CD14-positive monocyte (primary cell): ENCODE data around the gene SLC22A6. TPM values are rescaled to one million over a fixed set of nuclear protein-coding genes. Genes with fewer than 3 reads are reported as not detected.

ENCODE experiments used
- DNase-seq, 3 donors: peaks; one replicate each; pipeline ENCODE4 v3.0.0-alpha.2; 2011 to 2022
- H2AFZ ChIP-seq: 2 replicates; pipeline ENCODE4 v1.6.0; 2012; ENCODE audit warnings: mild to moderate bottlenecking, low read depth, low read length, inconsistent platforms; ENCODE audit not compliant: insufficient read depth, poor library complexity, severe bottlenecking
- H3K27ac ChIP-seq, 2 donors: 1 replicate in 1 of 2; 2 replicates in 1 of 2; pipeline ENCODE4 v1.5.1; 2012 to 2013; ENCODE audit warnings: low read length in 2 of 2, control low read depth in 1 of 2, inconsistent platforms in 1 of 2, low read depth in 1 of 2, mild to moderate bottlenecking in 1 of 2
- H3K27me3 ChIP-seq, 2 donors: one replicate each; pipeline versions ENCODE4 v1.6.0 to v1.6.1; 2011 to 2013; ENCODE audit warnings: low read length in 2 of 2; ENCODE audit not compliant: control insufficient read depth in 2 of 2, insufficient read depth in 2 of 2
- H3K36me3 ChIP-seq, 2 donors: replicated peaks in 1 of 2; 1 replicate in 1 of 2; 2 replicates in 1 of 2; pipeline versions ENCODE4 v1.5.1 to v1.6.1; 2012 to 2013; ENCODE audit warnings: low read length in 2 of 2, control low read depth in 1 of 2, inconsistent platforms in 1 of 2, mild to moderate bottlenecking in 1 of 2; ENCODE audit not compliant: insufficient read depth in 2 of 2, control insufficient read depth in 1 of 2
- H3K4me1 ChIP-seq, 2 donors: 1 replicate in 1 of 2; 2 replicates in 1 of 2; pipeline versions ENCODE4 v1.5.1 to v1.6.1; 2012 to 2013; ENCODE audit warnings: low read length in 2 of 2, control low read depth in 1 of 2, inconsistent platforms in 1 of 2, mild to moderate bottlenecking in 1 of 2, moderate library complexity in 1 of 2; ENCODE audit not compliant: insufficient read depth in 2 of 2, control insufficient read depth in 1 of 2
- H3K4me2 ChIP-seq: replicated peaks from 2 replicates; pipeline ENCODE3; 2012; ENCODE audit warnings: low read length, moderate library complexity, mild to moderate bottlenecking; ENCODE audit not compliant: poor library complexity, severe bottlenecking; ENCODE audit errors: extremely low read depth
- H3K4me3 ChIP-seq, 3 experiments: fragments of 200-600 bp in 1 of 3; sonication (generic) in 1 of 3; replicated peaks in 1 of 3; 1 replicate in 2 of 3; 2 replicates in 1 of 3; pipeline ENCODE4 v1.5.1; 2011 to 2013; ENCODE audit warnings: low read length in 3 of 3, mild to moderate bottlenecking in 3 of 3, control low read depth in 2 of 3, low read depth in 2 of 3, inconsistent platforms in 1 of 3, moderate library complexity in 1 of 3
- H3K79me2 ChIP-seq: 2 replicates; pipeline ENCODE4 v1.6.0; 2012; ENCODE audit warnings: mild to moderate bottlenecking, control low read depth, inconsistent platforms, low read length, moderate library complexity; ENCODE audit not compliant: insufficient read depth
- H3K9ac ChIP-seq: 2 replicates; pipeline ENCODE4 v1.6.0; 2017; ENCODE audit warnings: low read length, mild to moderate bottlenecking; ENCODE audit not compliant: insufficient read depth, poor library complexity, severe bottlenecking
- H3K9me3 ChIP-seq, 2 donors: replicated peaks in 1 of 2; 1 replicate in 1 of 2; 2 replicates in 1 of 2; pipeline versions ENCODE4 v1.5.1 to v1.6.1; 2012 to 2013; ENCODE audit warnings: low read length in 2 of 2, control low read depth in 1 of 2; ENCODE audit not compliant: control insufficient read depth in 1 of 2, insufficient read depth in 1 of 2
- H4K20me1 ChIP-seq: 2 replicates; pipeline ENCODE4 v1.6.0; 2012; ENCODE audit warnings: mild to moderate bottlenecking, low read length, control low read depth, moderate library complexity; ENCODE audit not compliant: insufficient read depth
- H3K27ac Mint-ChIP-seq, 7 donors: one replicate each; pipeline ENCODE4 v1.8.0; 2020; ENCODE audit warnings: mild to moderate bottlenecking in 7 of 7, mixed read lengths in 7 of 7, moderate library complexity in 6 of 7, inconsistent platforms in 2 of 7
- H3K27me3 Mint-ChIP-seq, 3 donors: one replicate each; pipeline ENCODE4 v1.8.0; 2021 to 2022; ENCODE audit warnings: low read depth in 3 of 3, mild to moderate bottlenecking in 3 of 3, mixed read lengths in 3 of 3, moderate library complexity in 3 of 3, inconsistent platforms in 1 of 3
- H3K36me3 Mint-ChIP-seq, 2 donors: one replicate each; pipeline ENCODE4 v1.8.0; 2020; ENCODE audit warnings: mixed read lengths in 2 of 2, inconsistent platforms in 1 of 2, mild to moderate bottlenecking in 1 of 2
- H3K4me1 Mint-ChIP-seq: one replicate; pipeline ENCODE4 v1.8.0; 2020; ENCODE audit warnings: mild to moderate bottlenecking, mixed read lengths
- H3K4me3 Mint-ChIP-seq, 2 donors: one replicate each; pipeline ENCODE4 v1.8.0; 2020; ENCODE audit warnings: mild to moderate bottlenecking in 2 of 2, mixed read lengths in 2 of 2, moderate library complexity in 1 of 2
- H3K9me3 Mint-ChIP-seq, 7 donors: one replicate each; pipeline ENCODE4 v1.8.0; 2020 to 2022; ENCODE audit warnings: mixed read lengths in 7 of 7, mild to moderate bottlenecking in 6 of 7, moderate library complexity in 6 of 7, inconsistent platforms in 2 of 7
- CTCF ChIP-seq: fragments of 200-600 bp; IDR thresholded peaks from one replicate; pipeline ENCODE4 v1.8.0; 2022; ENCODE audit warnings: antibody characterized with exemption, mild to moderate bottlenecking
- WGBS: methylation state at CpG from one replicate; pipeline ENCODE4 v1.1.5; 2013; ENCODE audit warnings: missing lambda C conversion rate; ENCODE audit not compliant: insufficient coverage; 5-methylcytosine and 5-hydroxymethylcytosine counted together
- intact Hi-C, 2 donors: fragments of 100-400 bp; cut with micrococcal nuclease; formaldehyde crosslinking; loops; one replicate each; pipeline versions ENCODE4 v1.15.0 to v1.15.1; 2023
- polyA plus RNA-seq, 3 donors: library from polyadenylated mRNA; depleted of rRNA in 1 of 3; unstranded in 2 of 3; stranded (reverse) in 1 of 3; fragments of 300-500 nt in 2 of 3; fragments of >200 nt in 1 of 3; fragmentation: Illumina TruSeq in 2 of 3; gene quantifications; 1 replicate in 2 of 3; 2 replicates in 1 of 3; pipeline ENCODE4 v1.2.3, GENCODE V29; 2012 to 2021

Gene SLC22A6
- polyA plus RNA-seq, 3 donors, result not detected

GRCh38 chr11:63001456-63001855 lies 16.7 kb upstream of the SLC22A6 start:
- no peak for TF ChIP-seq CTCF
- no peaks in the 10 kb centered on the region for H3K4me1 Mint-ChIP-seq
- H3K4me3 Mint-ChIP-seq, result no peak overlapping the region

GRCh38 chr11:62999649-63000048 lies 14.9 kb upstream of the SLC22A6 start:
- no peak for TF ChIP-seq CTCF
- Histone ChIP-seq H4K20me1 (no peaks in the 10 kb centered on the region), H3K79me2 (no peaks in the 10 kb centered on the region), H3K9me3 (no peaks in the 10 kb centered on the region), H3K27ac (no peak overlapping the region), H3K9ac (no peak overlapping the region), H3K4me3 (no peak overlapping the region), H3K4me1 (no peaks in the 10 kb centered on the region), H3K36me3 (no peaks in the 10 kb centered on the region), H3K4me2 (no peak overlapping the region), H3K27me3 (no peaks in the 10 kb centered on the region), H2AFZ (no peak overlapping the region)
- Mint-ChIP-seq H3K9me3 (peaks cover 0 to 2% (median 0%) of the 10 kb centered on the region in 7 donors), H3K4me1 (no peaks in the 10 kb centered on the region), H3K27ac (no peak overlapping the region), H3K4me3 (no peak overlapping the region), H3K27me3 (peaks cover 4 to 10% (median 6%) of the 10 kb centered on the region in 3 donors), H3K36me3 (no peaks in the 10 kb centered on the region)
- intact Hi-C loops, result no loop called here
- WGBS, result 8% methylated on average over 4 of the region's 7 CpGs
- no peak for DNase-seq

More at GRCh38 chr11:63001456-63001855, 16.7 kb upstream of the SLC22A6 start:
- H3K9me3 Mint-ChIP-seq, result peaks cover 0 to 2% (median 0%) of the 10 kb centered on the region in 7 donors
- Histone ChIP-seq H3K9me3 (no peaks in the 10 kb centered on the region), H3K4me3 (no peak overlapping the region), H3K4me2 (no peak overlapping the region), H4K20me1 (no peaks in the 10 kb centered on the region), H3K36me3 (no peaks in the 10 kb centered on the region), H3K9ac (no peak overlapping the region), H2AFZ (no peak overlapping the region), H3K4me1 (no peaks in the 10 kb centered on the region), H3K79me2 (no peaks in the 10 kb centered on the region), H3K27ac (no peak overlapping the region), H3K27me3 (no peaks in the 10 kb centered on the region)
- intact Hi-C loops, result no loop called here
- WGBS, result 93% methylated on average over 9 of the region's 9 CpGs
- no peak overlapping the region for H3K27ac Mint-ChIP-seq
- DNase-seq, result no peak
- peaks cover 4 to 6% (median 5%) of the 10 kb centered on the region in 3 donors for H3K27me3 Mint-ChIP-seq
- no peaks in the 10 kb centered on the region for H3K36me3 Mint-ChIP-seq
